ENCODE data around the gene SH3PXD2B. TPM values are rescaled to one million over a fixed set of nuclear protein-coding genes. Genes with fewer than 3 reads are reported as not detected.
"Not testable (repeated sequence)": the region's sequence is repeated elsewhere in the genome, so short reads cannot be mapped to it uniquely, and the experiment has no call there.

The SH3PXD2B gene
- total and polyA plus RNA-seq, 2 of the 4 experiments (the other 2 are of a cell fraction): 8.2 to 14.4 TPM

DNA sequence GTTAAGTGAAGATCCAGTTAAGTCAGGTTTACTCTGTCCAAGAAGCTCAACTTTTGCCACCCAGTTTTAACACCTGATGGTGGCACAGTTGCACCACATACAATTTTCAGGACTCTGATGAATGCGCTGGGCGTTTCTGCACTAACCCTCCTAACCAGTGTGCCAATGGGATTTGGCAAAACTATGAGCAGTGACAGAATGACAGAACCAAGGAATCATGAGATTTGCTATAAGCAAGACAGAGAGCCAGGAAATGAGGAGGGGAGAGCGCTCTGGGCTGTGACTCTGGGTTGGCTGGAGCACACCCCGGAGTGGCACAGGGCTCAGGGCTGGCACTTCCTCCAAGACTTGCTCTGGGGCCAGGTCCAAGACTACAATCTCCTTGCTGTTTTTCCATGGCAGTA, 84.1 kb downstream of the SH3PXD2B start:
- BruUV-seq (replicated peaks): no TSS peak
- ChIA-PET CTCF (interaction anchor here (1.6 kb wide), 1 partner anchor 16 kb away, joined by 7 read pairs; no protein-coding TSS in a partner anchor), POLR2A (ENCODE audit: unreplicated experiment) (interaction anchor here (0.5 kb wide), 1 partner anchor 353 kb away, joined by 3 read pairs; no protein-coding TSS in a partner anchor)
- peak; percentile 37 for ATAC-seq (ENCODE audit: low read depth)
- Histone ChIP-seq H3K4ac (ENCODE audit: low read depth, low read length) (no peak overlapping the region), H3K36me3 (ENCODE audit: control insufficient read depth, insufficient read depth, low read length) (peaks cover 35% of the 10 kb centered on the region), H2AK9ac (replicated peaks; ENCODE audit: low read depth, low read length, poor library complexity) (no peak overlapping the region), H4K8ac (ENCODE audit: low read depth in 2 of 2, low read length in 2 of 2) (no peak overlapping the region), H3K9ac (ENCODE audit: low read depth, low read length) (no peak overlapping the region), H3K56ac (ENCODE audit: extremely low read depth, insufficient read depth, low read length) (no peak overlapping the region), H4K91ac (ENCODE audit: insufficient read depth, low read depth, low read length) (no peak overlapping the region), H3K14ac (replicated peaks; ENCODE audit: low read depth, low read length) (no peak overlapping the region), H2BK120ac (ENCODE audit: low read depth, low read length) (no peak overlapping the region), H2BK15ac (ENCODE audit: low read depth, low read length) (no peak overlapping the region), H3K9me1 (ENCODE audit: insufficient read depth, low read length) (no peaks in the 10 kb centered on the region), H3K4me2 (ENCODE audit: low read depth, low read length) (no peak overlapping the region), H4K20me1 (ENCODE audit: insufficient read depth, low read length) (0 out of 2 replicates have a peak, but pooled peaks cover 4% of the 10 kb centered on the region), H3K4me1 (ENCODE audit: control insufficient read depth, insufficient read depth, low read length) (no peaks in the 10 kb centered on the region), H3K18ac (ENCODE audit: low read depth, low read length) (no peak overlapping the region), H3K9me3 (ENCODE audit: control insufficient read depth, insufficient read depth, low read length) (0 out of 2 replicates have a peak, but pooled peaks cover 3% of the 10 kb centered on the region), H3K27me3 (ENCODE audit: control insufficient read depth, insufficient read depth, low read length) (no peaks in the 10 kb centered on the region), H3K27ac (ENCODE audit: insufficient read depth, low read length) (no peak overlapping the region), H3K4me3 (ENCODE audit: insufficient read depth, low read depth, low read length) (no peak overlapping the region), H2AK5ac (ENCODE audit: low read depth, low read length) (0 out of 2 replicates have a peak overlapping the region, but pooled peaks have one; percentile 4), H2BK20ac (ENCODE audit: low read depth, low read length) (no peak overlapping the region), H2BK5ac (ENCODE audit: low read depth, low read length, poor library complexity, severe bottlenecking) (no peak overlapping the region), H2AFZ (replicated peaks; ENCODE audit: low read length, poor library complexity) (no peak overlapping the region), H4K5ac (ENCODE audit: low read depth, low read length) (no peak overlapping the region), H3K23ac (ENCODE audit: low read depth, low read length) (no peak overlapping the region), H3K79me1 (ENCODE audit: low read depth in 1 of 2, low read length in 2 of 2) (peaks cover under 1 to 5% of the 10 kb centered on the region in 2 experiments; a peak in 2 of 4 replicates)
- dilution Hi-C loops (cut with HindIII; ENCODE audit: low sequenced_read_pairs, unreplicated experiment): no loop called here
- 100% methylated on average over 1 of the region's 4 CpGs; no CpG with 5 or more reads in 1 of the 2 experiments for WGBS, 2 experiments (ENCODE audit: extremely low coverage in 2 of 2, insufficient read length in 1 of 2)
- in situ Hi-C loops (cut with MboI; ENCODE audit: low sequenced_read_pairs): no loop called here
- TF ChIP-seq NFE2L2 (IDR thresholded peaks at IDR 0.05; ENCODE audit: low read depth, low read length) (no peak), RAD21 (IDR thresholded peaks at IDR 0.05; ENCODE audit: low read length) (no peak)
- intact Hi-C loops (cut with micrococcal nuclease): no loop called here
- no peak for DNase-seq

DNA sequence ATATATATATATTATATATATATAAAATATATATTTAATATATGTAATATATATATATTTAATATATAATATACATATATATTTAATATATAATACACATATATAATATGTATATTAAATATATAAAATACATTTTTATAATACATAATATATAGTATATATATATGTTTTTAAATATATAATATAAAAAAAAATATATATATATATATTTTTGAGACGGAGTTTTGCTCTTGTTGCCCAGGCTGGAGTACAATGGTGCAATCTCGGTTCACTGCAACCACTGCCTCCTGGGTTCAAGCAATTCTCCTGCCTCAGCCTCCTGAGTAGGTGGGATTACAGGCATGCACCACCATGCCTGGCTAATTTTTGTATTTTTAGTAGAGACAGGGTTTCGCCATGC, 85.6 kb downstream of the SH3PXD2B start:
- in situ Hi-C loops (cut with MboI; ENCODE audit: low sequenced_read_pairs); H3K23ac ChIP-seq (ENCODE audit: low read depth, low read length); H2BK120ac ChIP-seq (ENCODE audit: low read depth, low read length); intact Hi-C loops (cut with micrococcal nuclease); dilution Hi-C loops (cut with HindIII; ENCODE audit: low sequenced_read_pairs, unreplicated experiment); H3K79me1 ChIP-seq (ENCODE audit: low read depth in 1 of 2, low read length in 2 of 2); H2AK5ac ChIP-seq (ENCODE audit: low read depth, low read length); H2AK9ac ChIP-seq (replicated peaks; ENCODE audit: low read depth, low read length, poor library complexity); H4K8ac ChIP-seq (ENCODE audit: low read depth in 2 of 2, low read length in 2 of 2); H3K27ac ChIP-seq (ENCODE audit: insufficient read depth, low read length); H2BK20ac ChIP-seq (ENCODE audit: low read depth, low read length); ATAC-seq (ENCODE audit: low read depth); H4K91ac ChIP-seq (ENCODE audit: insufficient read depth, low read depth, low read length); POLR2A ChIA-PET (ENCODE audit: unreplicated experiment); H2BK15ac ChIP-seq (ENCODE audit: low read depth, low read length); H3K9me3 ChIP-seq (ENCODE audit: control insufficient read depth, insufficient read depth, low read length); DNase-seq; H2AFZ ChIP-seq (replicated peaks; ENCODE audit: low read length, poor library complexity); H3K9me1 ChIP-seq (ENCODE audit: insufficient read depth, low read length); H4K20me1 ChIP-seq (ENCODE audit: insufficient read depth, low read length); H3K14ac ChIP-seq (replicated peaks; ENCODE audit: low read depth, low read length); H3K4ac ChIP-seq (ENCODE audit: low read depth, low read length); H3K4me3 ChIP-seq (ENCODE audit: insufficient read depth, low read depth, low read length); BruUV-seq (replicated peaks); H3K4me2 ChIP-seq (ENCODE audit: low read depth, low read length); CTCF ChIA-PET; H2BK5ac ChIP-seq (ENCODE audit: low read depth, low read length, poor library complexity, severe bottlenecking); H4K5ac ChIP-seq (ENCODE audit: low read depth, low read length); H3K18ac ChIP-seq (ENCODE audit: low read depth, low read length); H3K56ac ChIP-seq (ENCODE audit: extremely low read depth, insufficient read depth, low read length); H3K9ac ChIP-seq (ENCODE audit: low read depth, low read length); H3K4me1 ChIP-seq (ENCODE audit: control insufficient read depth, insufficient read depth, low read length); H3K27me3 ChIP-seq (ENCODE audit: control insufficient read depth, insufficient read depth, low read length): not testable (repeated sequence)
- no CpG with 5 or more reads among the region's 3 CpGs for WGBS, 2 experiments (ENCODE audit: extremely low coverage in 2 of 2, insufficient read length in 1 of 2)
- H3K36me3 ChIP-seq (ENCODE audit: control insufficient read depth, insufficient read depth, low read length): peaks cover 36% of the 10 kb centered on the region

Measured in IMR-90 (cell line).